Lower lobe of right lung (tissue), 2 donors: ENCODE measurements around the gene TMEM131L. TPM values are rescaled to one million over a fixed set of nuclear protein-coding genes. Genes with fewer than 3 reads are reported as not detected.
"Not testable (repeated sequence)": the region's sequence is repeated elsewhere in the genome, so short reads cannot be mapped to it uniquely, and the experiment has no call there.

Experiments used
- ATAC-seq, 2 donors: fragments of 200-7000 bp; cut with Tn5 transposase; one replicate each; pipeline ENCODE4 v1.9.1; 2020 to 2022; ENCODE audit warnings: mild to moderate bottlenecking in 2 of 2, moderate library complexity in 2 of 2
- DNase-seq: peaks from one replicate; pipeline ENCODE4 v3.0.0-alpha.2; 2020
- H3K27ac ChIP-seq: fragments of 200-600 bp; one replicate; pipeline ENCODE4 v1.8.0; 2022
- H3K27me3 ChIP-seq: fragments of 200-600 bp; one replicate; pipeline ENCODE4 v1.8.0; 2022; ENCODE audit warnings: low read depth
- H3K36me3 ChIP-seq: fragments of 200-600 bp; one replicate; pipeline ENCODE4 v1.8.0; 2022; ENCODE audit warnings: mild to moderate bottlenecking
- H3K4me1 ChIP-seq: fragments of 200-600 bp; one replicate; pipeline ENCODE4 v1.8.0; 2022
- H3K4me3 ChIP-seq: fragments of 200-600 bp; one replicate; pipeline ENCODE4 v1.8.0; 2022; ENCODE audit warnings: mild to moderate bottlenecking
- H3K9me3 ChIP-seq: fragments of 200-600 bp; one replicate; pipeline ENCODE4 v1.8.0; 2022
- intact Hi-C: fragments of 100-400 bp; cut with DNase I; formaldehyde crosslinking; loops from one replicate; pipeline ENCODE4 v1.11.0; 2022
- total RNA-seq: library from RNA; stranded (reverse); fragmentation: NEBNext Ultra II Directional; extraction: Animal tissue kit (Norgen Biotek cat#: 25700); gene quantifications from one replicate; pipeline ENCODE4 v1.2.1, GENCODE V29; 2021
- TF ChIP-seq, protein P1 (sequence below): fragments of 200-600 bp; IDR thresholded peaks from one replicate; pipeline ENCODE4 v1.8.0; 2022; ENCODE audit warnings: antibody characterized with exemption, mild to moderate bottlenecking
- donor health status: DM: no; HTN: yes; CAD: no; lungs with severe emphysema.

TMEM131L gene
- total RNA-seq, 1 donor from 2014 or later, result 21.7 TPM

DNA sequence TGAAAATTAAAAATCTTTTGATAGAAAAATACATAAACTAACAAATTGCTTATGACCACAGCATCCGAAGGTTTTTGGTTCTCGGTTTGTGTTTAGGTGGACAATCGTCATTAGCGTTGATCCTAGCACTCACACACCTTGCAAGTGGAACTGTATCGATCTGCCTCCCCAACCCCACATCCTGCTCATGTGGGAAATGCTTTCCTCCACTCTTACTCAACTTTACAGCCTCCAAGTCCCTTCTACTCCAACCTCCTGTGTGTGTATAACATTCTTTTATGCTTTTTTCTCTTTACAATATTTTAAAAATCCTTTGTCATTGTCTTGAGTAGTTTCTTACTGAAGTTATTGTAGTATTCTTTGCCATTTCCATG is 15.6 kb upstream of the TMEM131L start:
- H3K9me3 ChIP-seq, result no peaks in the 10 kb centered on the region
- intact Hi-C loops, result no loop called here
- H3K27me3 ChIP-seq, result no peaks in the 10 kb centered on the region
- peaks cover 16% of the 10 kb centered on the region for H3K4me1 ChIP-seq
- no peaks in the 10 kb centered on the region for H3K36me3 ChIP-seq
- no peak overlapping the region for H3K4me3 ChIP-seq
- H3K27ac ChIP-seq, result no peak overlapping the region
- DNase-seq (no peak), ATAC-seq (no peak)
- TF ChIP-seq, protein P1, sequence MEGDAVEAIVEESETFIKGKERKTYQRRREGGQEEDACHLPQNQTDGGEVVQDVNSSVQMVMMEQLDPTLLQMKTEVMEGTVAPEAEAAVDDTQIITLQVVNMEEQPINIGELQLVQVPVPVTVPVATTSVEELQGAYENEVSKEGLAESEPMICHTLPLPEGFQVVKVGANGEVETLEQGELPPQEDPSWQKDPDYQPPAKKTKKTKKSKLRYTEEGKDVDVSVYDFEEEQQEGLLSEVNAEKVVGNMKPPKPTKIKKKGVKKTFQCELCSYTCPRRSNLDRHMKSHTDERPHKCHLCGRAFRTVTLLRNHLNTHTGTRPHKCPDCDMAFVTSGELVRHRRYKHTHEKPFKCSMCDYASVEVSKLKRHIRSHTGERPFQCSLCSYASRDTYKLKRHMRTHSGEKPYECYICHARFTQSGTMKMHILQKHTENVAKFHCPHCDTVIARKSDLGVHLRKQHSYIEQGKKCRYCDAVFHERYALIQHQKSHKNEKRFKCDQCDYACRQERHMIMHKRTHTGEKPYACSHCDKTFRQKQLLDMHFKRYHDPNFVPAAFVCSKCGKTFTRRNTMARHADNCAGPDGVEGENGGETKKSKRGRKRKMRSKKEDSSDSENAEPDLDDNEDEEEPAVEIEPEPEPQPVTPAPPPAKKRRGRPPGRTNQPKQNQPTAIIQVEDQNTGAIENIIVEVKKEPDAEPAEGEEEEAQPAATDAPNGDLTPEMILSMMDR, result no peak

DNA sequence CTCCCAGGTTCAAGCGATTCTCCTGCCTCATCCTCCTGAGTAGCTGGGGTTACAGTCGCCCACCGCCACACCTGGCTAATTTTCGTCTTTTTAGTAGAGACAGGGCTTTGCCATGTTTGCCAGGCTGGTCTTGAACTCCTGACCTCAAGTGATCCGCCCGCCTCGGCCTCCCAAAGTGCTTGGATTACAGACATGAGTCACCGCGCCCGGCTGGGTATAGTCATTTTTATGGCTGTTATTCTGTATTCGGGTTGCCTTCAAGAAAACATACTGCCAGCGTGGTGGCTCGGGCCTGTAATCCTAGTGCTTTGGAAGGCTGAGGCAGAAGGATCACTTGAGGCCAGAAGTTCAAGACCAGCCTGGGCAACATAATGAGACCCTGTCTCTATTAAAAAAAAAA is 15.0 kb upstream of the TMEM131L start:
- peaks cover 16% of the 10 kb centered on the region for H3K4me1 ChIP-seq
- ATAC-seq, H3K4me3 ChIP-seq, H3K27me3 ChIP-seq, H3K27ac ChIP-seq, H3K36me3 ChIP-seq, H3K9me3 ChIP-seq, intact Hi-C loops, DNase-seq: not testable (repeated sequence)

DNA sequence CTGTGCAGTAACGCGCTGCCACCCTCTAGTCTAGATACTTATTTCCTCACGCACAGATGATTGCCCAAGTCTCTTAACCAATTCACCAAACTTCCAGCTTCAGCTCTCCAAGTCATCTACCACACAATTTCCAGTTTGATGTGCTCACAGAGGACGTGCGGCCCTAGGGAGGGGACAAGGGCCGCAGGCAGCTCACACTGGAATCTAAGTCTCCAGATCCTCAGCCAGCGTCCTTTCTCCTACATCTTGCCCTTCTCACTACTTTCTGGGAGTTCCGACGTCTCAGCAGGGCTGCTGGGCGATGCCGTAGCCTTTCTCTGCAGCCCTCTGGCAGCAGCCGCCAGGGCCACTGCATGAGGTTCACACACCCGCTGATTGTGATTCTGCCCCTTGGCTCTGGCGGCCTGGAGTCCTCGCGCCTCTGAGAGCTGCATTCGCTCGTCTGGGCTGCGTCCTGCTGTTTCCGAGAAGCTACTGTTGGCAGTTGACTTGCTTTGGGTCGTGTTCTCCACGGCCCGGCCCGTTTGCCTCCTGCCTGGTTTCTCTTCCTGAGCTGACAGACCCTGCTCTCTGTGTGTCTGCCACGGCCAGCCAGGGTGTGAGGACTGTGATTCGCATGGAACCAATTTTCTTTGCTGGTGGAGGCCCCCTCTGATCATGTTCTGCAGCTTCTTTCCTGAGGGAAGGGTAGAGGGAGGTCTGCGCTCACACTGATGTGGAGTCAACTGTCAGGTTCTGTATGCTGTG is 14.1 kb upstream of the TMEM131L start:
- ATAC-seq, result peak; percentile 57 to 68
- Histone ChIP-seq H3K4me1 (peaks cover 16% of the 10 kb centered on the region), H3K27me3 (no peaks in the 10 kb centered on the region), H3K4me3 (no peak overlapping the region), H3K27ac (peak overlapping the region; percentile 26), H3K36me3 (no peaks in the 10 kb centered on the region), H3K9me3 (no peaks in the 10 kb centered on the region)
- intact Hi-C loops, result no loop called here
- TF ChIP-seq, protein P1, result no peak
- peak; percentile 49 for DNase-seq

DNA sequence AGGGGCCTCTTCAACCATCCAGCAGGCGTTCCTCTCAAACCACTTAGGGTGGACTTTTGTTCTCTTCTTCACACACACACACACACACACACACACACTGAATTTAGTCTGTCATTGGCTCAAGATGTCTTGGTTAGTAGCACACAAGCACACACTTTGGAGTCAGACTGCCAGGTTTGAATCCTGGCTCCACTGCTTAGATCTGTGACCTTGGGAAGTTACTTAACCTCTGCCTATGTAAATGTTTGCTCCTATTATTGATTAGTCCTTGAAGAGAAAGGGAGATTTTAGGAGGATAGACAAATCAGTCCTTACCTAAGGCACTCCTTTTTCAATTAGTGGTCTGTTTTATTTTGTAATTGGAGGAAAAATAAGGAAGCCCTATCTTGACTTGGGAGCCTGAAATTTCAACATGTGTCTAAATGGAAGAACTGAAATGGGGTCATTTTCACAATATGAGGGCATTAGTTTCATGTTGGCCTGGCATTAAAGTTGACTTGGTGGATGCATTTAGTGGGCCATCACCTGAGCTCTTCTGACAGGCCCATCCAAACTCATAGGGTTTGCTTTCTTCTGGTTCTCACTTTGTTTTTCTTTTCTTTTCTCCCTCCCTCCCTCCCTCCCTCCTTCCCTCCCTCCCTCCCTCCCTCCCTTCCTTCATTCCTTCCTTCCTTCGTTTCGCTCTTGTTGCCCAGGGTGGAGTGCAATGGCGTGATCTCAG is 13.3 kb upstream of the TMEM131L start:
- H3K9me3 ChIP-seq, result no peaks in the 10 kb centered on the region
- no peak overlapping the region for H3K27ac ChIP-seq
- no peak for ATAC-seq
- peaks cover 16% of the 10 kb centered on the region for H3K4me1 ChIP-seq
- intact Hi-C loops, result no loop called here
- no peak for DNase-seq
- TF ChIP-seq, protein P1, result no peak
- H3K27me3 ChIP-seq, result no peaks in the 10 kb centered on the region
- H3K36me3 ChIP-seq, result no peaks in the 10 kb centered on the region
- H3K4me3 ChIP-seq, result no peak overlapping the region

DNA sequence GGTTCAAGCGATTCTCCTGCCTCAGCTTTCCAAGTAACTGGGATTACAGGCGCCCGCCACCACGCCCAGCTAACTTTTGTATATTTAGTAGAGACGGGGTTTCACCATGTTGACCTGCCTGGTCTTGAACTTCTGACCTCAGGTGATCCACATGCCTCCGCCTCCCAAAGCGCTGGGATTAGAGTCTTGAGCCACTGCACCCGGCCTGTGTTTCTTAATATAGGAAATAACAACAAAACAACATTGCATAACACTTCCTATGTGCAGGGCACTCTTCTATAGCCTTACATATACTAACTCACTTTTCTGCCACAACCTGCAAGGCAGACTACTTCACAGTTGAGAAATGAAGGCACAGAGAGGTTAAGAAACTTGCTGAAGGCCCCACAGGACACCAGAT is 12.8 kb upstream of the TMEM131L start:
- Histone ChIP-seq H3K9me3 (no peaks in the 10 kb centered on the region), H3K36me3 (no peaks in the 10 kb centered on the region), H3K27ac (no peak overlapping the region), H3K4me1 (peaks cover 10% of the 10 kb centered on the region), H3K4me3 (no peak overlapping the region), H3K27me3 (no peaks in the 10 kb centered on the region)
- TF ChIP-seq, protein P1, result no peak
- ATAC-seq (peak in 1 of 2 donors; percentile 22), DNase-seq (no peak)
- intact Hi-C loops, result no loop called here

DNA sequence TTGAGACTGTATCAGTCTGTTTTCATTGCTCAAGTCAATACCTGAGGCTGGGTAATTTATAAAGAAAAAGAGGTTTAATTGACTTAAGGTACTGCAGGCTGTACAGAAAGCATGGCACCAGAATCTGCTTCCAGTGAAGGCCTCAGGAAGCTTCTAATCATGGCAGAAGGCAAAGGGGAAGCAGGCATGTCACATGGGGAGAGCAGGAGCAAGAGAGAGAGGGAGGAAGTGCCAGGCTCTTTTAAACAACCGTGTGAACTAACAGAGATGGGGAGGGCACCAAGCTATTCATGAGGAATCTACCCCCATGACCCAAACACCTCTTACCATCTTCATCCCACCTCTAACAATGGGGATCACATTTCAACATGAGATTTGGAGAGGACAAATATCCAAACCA is 7.2 kb upstream of the TMEM131L start:
- TF ChIP-seq, protein P1, result no peak
- H3K4me1 ChIP-seq, result no peaks in the 10 kb centered on the region
- no peak for ATAC-seq
- no peak overlapping the region for H3K4me3 ChIP-seq
- no peak for DNase-seq
- intact Hi-C loops, result no loop called here
- no peak overlapping the region for H3K27ac ChIP-seq
- H3K36me3 ChIP-seq, result no peaks in the 10 kb centered on the region
- no peaks in the 10 kb centered on the region for H3K27me3 ChIP-seq
- H3K9me3 ChIP-seq, result no peaks in the 10 kb centered on the region

DNA sequence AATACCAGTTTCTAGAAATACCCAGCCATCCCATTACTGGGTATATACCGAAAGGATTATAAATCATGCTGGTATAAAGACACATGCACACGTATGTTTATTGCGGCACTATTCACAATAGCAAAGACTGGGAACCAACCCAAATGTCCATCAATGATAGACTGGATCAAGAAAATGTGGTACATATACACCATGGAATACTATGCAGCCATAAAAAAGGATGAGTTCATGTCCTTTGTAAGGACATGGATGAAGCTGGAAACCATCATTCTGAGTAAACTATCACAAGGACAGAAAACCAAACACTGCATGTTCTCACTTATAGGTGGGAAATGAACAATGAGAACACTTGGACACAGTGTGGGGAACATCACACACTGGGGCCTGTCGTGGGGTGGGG is 4.6 kb upstream of the TMEM131L start:
- intact Hi-C loops, H3K36me3 ChIP-seq, H3K4me3 ChIP-seq, DNase-seq, H3K9me3 ChIP-seq, ATAC-seq, H3K27ac ChIP-seq, H3K27me3 ChIP-seq, H3K4me1 ChIP-seq: not testable (repeated sequence)
